IMR-90 (cell line): Measurements from ENCODE around the gene METRNL.

Experiments used
- BHLHE40 ChIP-seq: fragments of 150-350 bp; IDR thresholded peaks from 2 replicates; pipeline ENCODE4 v1.6.1; 2016; ENCODE audit warnings: mild to moderate bottlenecking, low read depth, low read length
- CEBPB ChIP-seq: IDR thresholded peaks from 2 replicates; pipeline ENCODE4 v1.6.1; 2012; ENCODE audit warnings: low read depth, low read length, improper control_type of control experiment
- CTCF ChIP-seq: conservative IDR thresholded peaks from 2 replicates; pipeline ENCODE4 v1.5.1; 2012; ENCODE audit warnings: mild to moderate bottlenecking, low read depth, low read length, improper control_type of control experiment
- FOS ChIP-seq: fragments of 150-350 bp; IDR thresholded peaks from 2 replicates; pipeline ENCODE4 v1.6.1; 2016; ENCODE audit warnings: low read depth, low read length
- MAFK ChIP-seq: IDR thresholded peaks from 2 replicates; pipeline ENCODE4 v1.6.1; 2012; ENCODE audit warnings: low read depth, low read length, improper control_type of control experiment
- MAZ ChIP-seq: IDR thresholded peaks from 2 replicates; pipeline ENCODE4 v1.6.1; 2012; ENCODE audit warnings: low read depth, mild to moderate bottlenecking, low read length, improper control_type of control experiment, moderate library complexity, borderline replicate concordance
- POLR2A ChIP-seq: IDR thresholded peaks from 2 replicates; pipeline ENCODE4 v1.6.1; 2012; ENCODE audit warnings: mild to moderate bottlenecking, low read depth, low read length
- RAD21 ChIP-seq: IDR thresholded peaks from 2 replicates; pipeline ENCODE4 v1.6.1; 2012; ENCODE audit warnings: low read length, improper control_type of control experiment
- RCOR1 ChIP-seq: IDR thresholded peaks from 2 replicates; pipeline ENCODE4 v1.6.1; 2012; ENCODE audit warnings: mild to moderate bottlenecking, low read length, improper control_type of control experiment; ENCODE audit not compliant: insufficient replicate concordance
- SMC3 ChIP-seq: fragments of 150-350 bp; IDR thresholded peaks from 2 replicates; pipeline ENCODE4 v1.6.1; 2016; ENCODE audit warnings: low read depth, mild to moderate bottlenecking, antibody characterized with exemption, low read length, moderate library complexity
- TF ChIP-seq, protein P1 (sequence below): fragments of 150-350 bp; IDR thresholded peaks from 2 replicates; pipeline ENCODE4 v1.6.1; 2016; ENCODE audit warnings: low read depth, mild to moderate bottlenecking, low read length, moderate library complexity, borderline replicate concordance
- TF ChIP-seq, protein P2 (sequence below): fragments of 150-350 bp; IDR thresholded peaks from 2 replicates; pipeline ENCODE4 v1.6.1; 2017; ENCODE audit warnings: mild to moderate bottlenecking, antibody characterized with exemption, low read length, low read depth

DNA sequence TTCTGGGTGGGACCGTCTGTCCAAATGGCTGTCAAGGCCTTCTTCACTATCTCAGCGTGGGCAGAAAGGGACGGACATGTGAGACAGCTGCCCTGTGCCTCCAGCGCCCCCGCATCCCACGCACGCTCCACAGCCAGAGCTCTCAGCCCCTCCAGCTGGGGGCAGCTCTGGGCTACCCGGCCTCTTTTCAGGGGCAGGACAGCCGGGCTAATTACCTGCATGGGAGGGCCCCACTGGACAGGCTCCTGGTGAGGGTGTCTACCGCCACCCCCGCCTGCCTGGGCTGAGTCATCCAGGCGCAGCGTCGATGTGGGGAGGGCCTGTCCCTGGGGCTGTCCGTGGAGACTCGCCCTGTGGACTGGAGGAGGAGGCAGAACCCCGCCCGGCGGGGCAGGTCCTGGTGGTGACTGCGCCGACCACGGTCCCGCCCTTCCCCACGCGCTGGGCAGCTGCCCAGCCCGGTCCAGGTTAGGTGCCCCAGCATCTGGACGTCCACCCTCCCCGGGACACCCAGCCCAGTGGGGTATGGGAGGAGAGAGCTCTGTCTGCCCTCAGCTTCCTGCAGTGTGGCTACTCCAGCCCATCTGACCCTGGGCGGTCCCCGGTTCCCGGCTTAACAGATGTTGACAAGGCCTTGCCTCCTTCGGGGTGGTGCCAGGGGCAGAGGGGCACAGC is 5.9 kb upstream of the METRNL start:
- TF ChIP-seq CTCF (no peak), RCOR1 (no peak), MAFK (no peak), POLR2A (no peak), RAD21 (no peak), SMC3 (no peak), CEBPB (no peak), MAZ (no peak), BHLHE40 (no peak), FOS (no peak)
- TF ChIP-seq, protein P1, sequence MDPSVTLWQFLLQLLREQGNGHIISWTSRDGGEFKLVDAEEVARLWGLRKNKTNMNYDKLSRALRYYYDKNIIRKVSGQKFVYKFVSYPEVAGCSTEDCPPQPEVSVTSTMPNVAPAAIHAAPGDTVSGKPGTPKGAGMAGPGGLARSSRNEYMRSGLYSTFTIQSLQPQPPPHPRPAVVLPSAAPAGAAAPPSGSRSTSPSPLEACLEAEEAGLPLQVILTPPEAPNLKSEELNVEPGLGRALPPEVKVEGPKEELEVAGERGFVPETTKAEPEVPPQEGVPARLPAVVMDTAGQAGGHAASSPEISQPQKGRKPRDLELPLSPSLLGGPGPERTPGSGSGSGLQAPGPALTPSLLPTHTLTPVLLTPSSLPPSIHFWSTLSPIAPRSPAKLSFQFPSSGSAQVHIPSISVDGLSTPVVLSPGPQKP = no peak
- TF ChIP-seq, protein P2, sequence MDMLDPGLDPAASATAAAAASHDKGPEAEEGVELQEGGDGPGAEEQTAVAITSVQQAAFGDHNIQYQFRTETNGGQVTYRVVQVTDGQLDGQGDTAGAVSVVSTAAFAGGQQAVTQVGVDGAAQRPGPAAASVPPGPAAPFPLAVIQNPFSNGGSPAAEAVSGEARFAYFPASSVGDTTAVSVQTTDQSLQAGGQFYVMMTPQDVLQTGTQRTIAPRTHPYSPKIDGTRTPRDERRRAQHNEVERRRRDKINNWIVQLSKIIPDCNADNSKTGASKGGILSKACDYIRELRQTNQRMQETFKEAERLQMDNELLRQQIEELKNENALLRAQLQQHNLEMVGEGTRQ = no peak
